ENCODE data around the gene RCE1. TPM values are rescaled to one million over a fixed set of nuclear protein-coding genes. Genes with fewer than 3 reads are reported as not detected.

Gene RCE1
- total RNA-seq, 1 donor from 2014 or later: 14.1 TPM

- H3K27ac ChIP-seq (ENCODE audit: low read depth, low read length): no peak overlapping the region
- H3K9ac ChIP-seq (ENCODE audit: low read depth in 1 of 3, low read length in 3 of 3): no peak overlapping the region
- peaks cover 8 to 21% (median 19%) of the 10 kb centered on the region in 3 donors for H3K36me3 ChIP-seq (ENCODE audit: control insufficient read depth in 3 of 3, insufficient read depth in 3 of 3, low read length in 3 of 3)
- H3K4me3 ChIP-seq (ENCODE audit: low read length in 3 of 3): no peak overlapping the region
- no peaks in the 10 kb centered on the region for H3K4me1 ChIP-seq (ENCODE audit: control insufficient read depth in 3 of 3, insufficient read depth in 3 of 3, low read length in 3 of 3)
- H3K27me3 ChIP-seq (ENCODE audit: control insufficient read depth in 3 of 3, insufficient read depth in 3 of 3, low read length in 3 of 3): no peaks in the 10 kb centered on the region
- no peaks in the 10 kb centered on the region for H3K9me3 ChIP-seq (ENCODE audit: control insufficient read depth in 3 of 3, low read length in 3 of 3)
Observed at GRCh38 chr11:66867425-66868040, 24.3 kb downstream of the RCE1 start.

GRCh38 chr11:66868082-66868725 is 25.0 kb downstream of the RCE1 start:
- no peaks in the 10 kb centered on the region for H3K9me3 ChIP-seq (ENCODE audit: control insufficient read depth in 3 of 3, low read length in 3 of 3)
- no peaks in the 10 kb centered on the region for H3K4me1 ChIP-seq (ENCODE audit: control insufficient read depth in 3 of 3, insufficient read depth in 3 of 3, low read length in 3 of 3)

GRCh38 chr11:66868726-66869566 is 25.7 kb downstream of the RCE1 start:
- H3K36me3 ChIP-seq (ENCODE audit: control insufficient read depth in 3 of 3, insufficient read depth in 3 of 3, low read length in 3 of 3): peaks cover 8 to 21% (median 17%) of the 10 kb centered on the region in 3 donors
- H3K9me3 ChIP-seq (ENCODE audit: control insufficient read depth in 3 of 3, low read length in 3 of 3): no peaks in the 10 kb centered on the region
- no peak overlapping the region for H3K27ac ChIP-seq (ENCODE audit: low read depth, low read length)
- H3K4me1 ChIP-seq (ENCODE audit: control insufficient read depth in 3 of 3, insufficient read depth in 3 of 3, low read length in 3 of 3): no peaks in the 10 kb centered on the region
- H3K27me3 ChIP-seq (ENCODE audit: control insufficient read depth in 3 of 3, insufficient read depth in 3 of 3, low read length in 3 of 3): no peaks in the 10 kb centered on the region
- H3K4me3 ChIP-seq (ENCODE audit: low read length in 3 of 3): no peak overlapping the region
- no peak overlapping the region for H3K9ac ChIP-seq (ENCODE audit: low read depth in 1 of 3, low read length in 3 of 3)

More at GRCh38 chr11:66868082-66868725, 25.0 kb downstream of the RCE1 start:
- H3K4me3 ChIP-seq (ENCODE audit: low read length in 3 of 3): no peak overlapping the region
- H3K36me3 ChIP-seq (ENCODE audit: control insufficient read depth in 3 of 3, insufficient read depth in 3 of 3, low read length in 3 of 3): peaks cover 8 to 21% (median 19%) of the 10 kb centered on the region in 3 donors
- no peak overlapping the region for H3K9ac ChIP-seq (ENCODE audit: low read depth in 1 of 3, low read length in 3 of 3)
- no peaks in the 10 kb centered on the region for H3K27me3 ChIP-seq (ENCODE audit: control insufficient read depth in 3 of 3, insufficient read depth in 3 of 3, low read length in 3 of 3)
- no peak overlapping the region for H3K27ac ChIP-seq (ENCODE audit: low read depth, low read length)

DNA sequence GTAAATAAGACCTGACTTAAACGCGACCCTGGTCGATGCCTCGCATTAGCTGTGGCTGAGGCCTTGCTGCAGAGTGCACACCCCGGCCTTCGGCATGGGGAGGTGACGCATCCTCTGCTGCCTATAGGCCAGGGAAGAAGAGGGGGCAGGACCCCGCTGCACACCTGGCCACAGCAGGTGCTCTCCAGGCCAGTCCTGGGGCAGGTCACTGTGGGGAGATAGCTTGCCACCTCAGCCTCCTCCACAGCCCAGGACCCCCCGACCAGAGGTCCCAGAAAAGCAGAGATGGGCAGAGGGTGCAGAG is 26.3 kb downstream of the RCE1 start:
- Histone ChIP-seq H3K9ac (ENCODE audit: low read depth in 1 of 3, low read length in 3 of 3) (no peak overlapping the region), H3K36me3 (ENCODE audit: control insufficient read depth in 3 of 3, insufficient read depth in 3 of 3, low read length in 3 of 3) (peaks cover 8 to 21% (median 17%) of the 10 kb centered on the region in 3 donors), H3K27ac (ENCODE audit: low read depth, low read length) (no peak overlapping the region)

DNA sequence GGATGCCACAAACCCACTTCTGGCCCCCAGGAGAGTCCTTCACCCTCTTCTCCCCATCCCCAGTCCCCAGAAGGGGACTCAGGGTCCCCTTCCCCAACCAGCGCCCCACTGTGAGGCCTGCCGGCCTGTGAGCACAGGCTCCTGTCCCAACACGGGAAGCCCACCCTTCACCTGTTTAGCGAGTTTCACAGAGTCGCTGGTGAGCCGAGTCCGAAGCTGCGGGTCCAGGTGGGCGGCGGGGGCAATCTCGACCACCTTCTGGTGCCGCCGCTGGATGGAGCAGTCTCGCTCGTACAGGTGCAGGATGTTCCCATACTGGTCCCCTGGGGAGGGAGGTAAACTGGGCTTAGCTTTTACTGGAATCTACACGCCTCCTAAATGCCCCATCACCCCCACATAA is 26.9 kb downstream of the RCE1 start:
- H3K9me3 ChIP-seq (ENCODE audit: control insufficient read depth in 3 of 3, low read length in 3 of 3): no peaks in the 10 kb centered on the region
- no peak overlapping the region for H3K9ac ChIP-seq (ENCODE audit: low read depth in 1 of 3, low read length in 3 of 3)
- H3K36me3 ChIP-seq (ENCODE audit: control insufficient read depth in 3 of 3, insufficient read depth in 3 of 3, low read length in 3 of 3): peaks cover 8 to 21% (median 17%) of the 10 kb centered on the region in 3 donors
- H3K27me3 ChIP-seq (ENCODE audit: control insufficient read depth in 3 of 3, insufficient read depth in 3 of 3, low read length in 3 of 3): no peaks in the 10 kb centered on the region
- H3K27ac ChIP-seq (ENCODE audit: low read depth, low read length): no peak overlapping the region
- H3K4me3 ChIP-seq (ENCODE audit: low read length in 3 of 3): no peak overlapping the region
- no peaks in the 10 kb centered on the region for H3K4me1 ChIP-seq (ENCODE audit: control insufficient read depth in 3 of 3, insufficient read depth in 3 of 3, low read length in 3 of 3)

More for the DNA sequence above, 26.3 kb downstream of the RCE1 start:
- Histone ChIP-seq H3K9me3 (ENCODE audit: control insufficient read depth in 3 of 3, low read length in 3 of 3) (no peaks in the 10 kb centered on the region), H3K4me3 (ENCODE audit: low read length in 3 of 3) (no peak overlapping the region), H3K27me3 (ENCODE audit: control insufficient read depth in 3 of 3, insufficient read depth in 3 of 3, low read length in 3 of 3) (no peaks in the 10 kb centered on the region), H3K4me1 (ENCODE audit: control insufficient read depth in 3 of 3, insufficient read depth in 3 of 3, low read length in 3 of 3) (no peaks in the 10 kb centered on the region)

DNA sequence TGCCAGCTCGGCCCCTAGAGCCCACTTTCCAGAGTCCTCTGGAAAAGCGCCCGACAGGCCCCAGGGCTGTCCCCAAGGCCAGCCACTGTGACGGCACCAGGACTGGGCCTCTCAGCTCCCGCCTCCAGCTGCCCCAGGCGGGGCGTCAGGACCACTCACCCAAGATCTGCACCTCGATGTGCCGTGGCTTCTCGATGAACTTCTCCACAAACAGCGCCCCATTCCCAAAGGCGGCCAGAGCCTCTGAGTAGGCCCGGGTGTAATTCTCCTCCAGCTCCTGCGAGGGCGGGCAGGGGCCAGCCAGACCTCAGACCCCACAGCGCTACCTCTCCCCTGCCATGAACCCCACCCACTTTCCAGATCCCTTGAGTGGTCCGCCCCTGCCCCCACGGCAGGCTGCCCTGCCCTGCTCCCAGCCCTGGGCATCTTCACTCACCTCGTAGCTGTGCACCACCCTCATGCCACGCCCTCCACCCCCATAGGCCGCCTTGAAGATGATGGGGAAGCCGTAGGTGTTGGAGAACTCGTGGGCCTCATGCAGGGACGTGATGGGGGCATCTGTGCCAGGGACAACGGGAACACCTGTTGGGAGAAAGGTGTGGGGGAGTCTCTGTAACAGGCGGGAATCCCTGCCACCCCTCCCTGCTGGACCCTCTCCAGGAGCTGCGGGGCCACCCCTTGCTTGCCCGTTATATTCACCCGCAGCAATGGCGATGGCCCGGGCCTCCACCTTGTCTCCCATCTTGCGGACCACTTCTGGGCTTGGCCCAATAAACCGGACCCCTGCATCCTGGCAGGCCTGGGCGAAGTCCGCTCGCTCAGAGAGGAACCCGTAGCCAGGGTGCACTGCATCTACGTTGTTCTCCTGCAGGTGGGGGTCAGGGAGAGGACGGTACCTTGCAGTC is 27.6 kb downstream of the RCE1 start:
- Histone ChIP-seq H3K27ac (ENCODE audit: low read depth, low read length) (no peak overlapping the region), H3K4me3 (ENCODE audit: low read length in 3 of 3) (no peak overlapping the region), H3K9ac (ENCODE audit: low read depth in 1 of 3, low read length in 3 of 3) (no peak overlapping the region), H3K36me3 (ENCODE audit: control insufficient read depth in 3 of 3, insufficient read depth in 3 of 3, low read length in 3 of 3) (peaks cover 8 to 21% (median 17%) of the 10 kb centered on the region in 3 donors), H3K9me3 (ENCODE audit: control insufficient read depth in 3 of 3, low read length in 3 of 3) (no peaks in the 10 kb centered on the region), H3K4me1 (ENCODE audit: control insufficient read depth in 3 of 3, insufficient read depth in 3 of 3, low read length in 3 of 3) (peaks cover 0 to 1% (median under 1%) of the 10 kb centered on the region in 3 donors), H3K27me3 (ENCODE audit: control insufficient read depth in 3 of 3, insufficient read depth in 3 of 3, low read length in 3 of 3) (no peaks in the 10 kb centered on the region)

GRCh38 chr11:66871521-66871901 is 28.3 kb downstream of the RCE1 start:
- Histone ChIP-seq H3K9ac (ENCODE audit: low read depth in 1 of 3, low read length in 3 of 3) (no peak overlapping the region), H3K27me3 (ENCODE audit: control insufficient read depth in 3 of 3, insufficient read depth in 3 of 3, low read length in 3 of 3) (no peaks in the 10 kb centered on the region), H3K4me3 (ENCODE audit: low read length in 3 of 3) (no peak overlapping the region), H3K9me3 (ENCODE audit: control insufficient read depth in 3 of 3, low read length in 3 of 3) (no peaks in the 10 kb centered on the region), H3K36me3 (ENCODE audit: control insufficient read depth in 3 of 3, insufficient read depth in 3 of 3, low read length in 3 of 3) (peaks cover 8 to 21% (median 17%) of the 10 kb centered on the region in 3 donors), H3K27ac (ENCODE audit: low read depth, low read length) (no peak overlapping the region), H3K4me1 (ENCODE audit: control insufficient read depth in 3 of 3, insufficient read depth in 3 of 3, low read length in 3 of 3) (peaks cover 3 to 8% (median 7%) of the 10 kb centered on the region in 3 donors)

DNA sequence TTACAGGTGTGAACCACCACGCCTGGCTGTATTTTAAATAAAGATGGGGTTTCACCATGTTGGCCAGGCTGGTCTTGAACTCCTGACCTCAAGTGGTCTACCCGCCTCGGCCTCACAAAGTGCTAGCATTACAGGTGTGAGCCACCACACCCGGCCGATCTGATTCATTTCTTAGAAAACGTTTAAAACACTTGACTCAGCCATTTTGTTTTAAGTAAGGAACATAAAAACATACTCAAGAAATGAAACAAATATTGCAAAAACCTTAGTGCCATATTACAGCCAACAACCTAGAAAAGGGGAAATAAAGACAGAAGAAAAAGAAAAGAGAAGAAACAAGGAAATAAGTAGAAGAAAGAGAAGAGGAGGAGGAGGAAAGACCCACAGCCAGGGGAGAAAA is 31.0 kb downstream of the RCE1 start:
- peaks cover 5 to 19% (median 14%) of the 10 kb centered on the region in 3 donors for H3K4me1 ChIP-seq (ENCODE audit: control insufficient read depth in 3 of 3, insufficient read depth in 3 of 3, low read length in 3 of 3)
- peaks cover 8 to 18% (median 14%) of the 10 kb centered on the region in 3 donors for H3K36me3 ChIP-seq (ENCODE audit: control insufficient read depth in 3 of 3, insufficient read depth in 3 of 3, low read length in 3 of 3)
- H3K9me3 ChIP-seq (ENCODE audit: control insufficient read depth in 3 of 3, low read length in 3 of 3): no peaks in the 10 kb centered on the region
- H3K9ac ChIP-seq (ENCODE audit: low read depth in 1 of 3, low read length in 3 of 3): no peak overlapping the region
- no peak overlapping the region for H3K4me3 ChIP-seq (ENCODE audit: low read length in 3 of 3)
- H3K27me3 ChIP-seq (ENCODE audit: control insufficient read depth in 3 of 3, insufficient read depth in 3 of 3, low read length in 3 of 3): no peaks in the 10 kb centered on the region
- no peak overlapping the region for H3K27ac ChIP-seq (ENCODE audit: low read depth, low read length)

DNA sequence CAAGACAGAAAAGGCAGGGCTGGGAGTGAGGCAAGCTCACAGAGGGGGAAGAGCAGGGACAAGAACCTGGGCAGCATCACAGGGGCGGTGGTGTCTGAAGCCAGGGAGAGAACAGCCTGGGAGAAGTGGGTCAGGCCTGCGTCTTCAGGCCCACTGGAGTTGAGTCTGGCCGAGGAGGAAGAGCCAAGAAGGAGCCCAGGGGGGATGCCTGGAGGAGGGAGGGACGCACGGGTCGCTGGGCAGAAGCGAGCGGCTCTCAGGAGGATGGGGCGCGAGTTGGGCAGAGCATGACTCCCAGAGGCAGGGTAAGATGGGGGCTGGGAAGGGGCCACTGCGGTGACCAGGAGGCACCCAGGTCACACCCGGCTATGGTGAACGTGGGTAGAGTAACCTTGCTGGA is 32.1 kb downstream of the RCE1 start:
- no peak overlapping the region for H3K27ac ChIP-seq (ENCODE audit: low read depth, low read length)
- H3K9me3 ChIP-seq (ENCODE audit: control insufficient read depth in 3 of 3, low read length in 3 of 3): no peaks in the 10 kb centered on the region
- H3K27me3 ChIP-seq (ENCODE audit: control insufficient read depth in 3 of 3, insufficient read depth in 3 of 3, low read length in 3 of 3): no peaks in the 10 kb centered on the region
- no peak overlapping the region for H3K4me3 ChIP-seq (ENCODE audit: low read length in 3 of 3)
- peaks cover 8 to 21% (median 18%) of the 10 kb centered on the region in 3 donors for H3K4me1 ChIP-seq (ENCODE audit: control insufficient read depth in 3 of 3, insufficient read depth in 3 of 3, low read length in 3 of 3)
- H3K36me3 ChIP-seq (ENCODE audit: control insufficient read depth in 3 of 3, insufficient read depth in 3 of 3, low read length in 3 of 3): peaks cover 6 to 10% (median 10%) of the 10 kb centered on the region in 3 donors
- H3K9ac ChIP-seq (ENCODE audit: low read depth in 1 of 3, low read length in 3 of 3): no peak overlapping the region

Measured in skeletal muscle tissue (tissue), 4 donors.